GM23248 (cell line): ENCODE measurements around the gene RNASEH2B.

Experiments
- EZH2 ChIP-seq: fragments of 200-600 bp; sonication (generic); IDR thresholded peaks from 2 replicates; pipeline ENCODE4 v1.6.1; 2018; ENCODE audit warnings: antibody characterized with exemption, mild to moderate bottlenecking; ENCODE audit not compliant: insufficient read depth, poor library complexity, severe bottlenecking
- EZH2phosphoT487 ChIP-seq: fragments of 200-600 bp; sonication (generic); IDR thresholded peaks from 2 replicates; pipeline ENCODE4 v1.6.1; 2018; ENCODE audit warnings: antibody characterized with exemption, moderate library complexity, mild to moderate bottlenecking, low read depth; ENCODE audit not compliant: insufficient read depth

GRCh38 chr13:50941146-50941545, 31.6 kb downstream of the RNASEH2B start:
- no peak for TF ChIP-seq EZH2phosphoT487
- no peak for TF ChIP-seq EZH2
